Measurements from ENCODE around the gene PSMG2. TPM values are rescaled to one million over a fixed set of nuclear protein-coding genes. Genes with fewer than 3 reads are reported as not detected.
A peak's percentile ranks its signal among the peaks of the same experiment; 100 is the strongest.

The PSMG2 gene
- 36.0 and 36.1 TPM in 2 replicates for polyA plus RNA-seq (2012; rRNA removed)
- 42.2 and 49.4 TPM in 2 replicates for polyA plus RNA-seq (2012; cell fraction: cytosol; rRNA removed)
- 18.0 and 34.0 TPM in 2 replicates for polyA plus RNA-seq (2012; cell fraction: nucleus; rRNA removed)

- peaks cover 32% of the 10 kb centered on the region for H3F3A ChIP-seq (replicated peaks; ENCODE audit: insufficient read depth)
- H3K36me3 ChIP-seq (replicated peaks in 1 of 2; ENCODE audit: control insufficient read depth in 1 of 2, insufficient read depth in 2 of 2, low read length in 1 of 2), result peaks cover 30 to 33% of the 10 kb centered on the region in 2 experiments
- peak; percentile 96 for DNase-seq
- peaks cover 16% of the 10 kb centered on the region for H4K20me1 ChIP-seq (ENCODE audit: insufficient read depth)
- no peaks in the 10 kb centered on the region for H3K9me2 ChIP-seq
- H3K4me2 ChIP-seq, result peak within 1 kb of the TSS; percentile 78
- H3K4me3 ChIP-seq (ENCODE audit: low read depth in 2 of 2, low read length in 1 of 2), result peak within 1 kb of the TSS; percentile 91 to 100
- no peaks in the 10 kb centered on the region for H3K9me3 ChIP-seq
- 1% methylated on average over 41 of the region's 89 CpGs for WGBS (ENCODE audit: low lambda C conversion rate)
- no peaks in the 10 kb centered on the region for H3K27me3 ChIP-seq (ENCODE audit: insufficient read depth)
- H3K4me1 ChIP-seq (ENCODE audit: control insufficient read depth in 1 of 2, insufficient read depth in 2 of 2, low read depth in 1 of 2, low read length in 1 of 2), result peaks cover 13 to 15% of the 10 kb centered on the region in 2 experiments; a peak in 3 of 4 replicates
- peak within 1 kb of the TSS; percentile 94 for H2AFZ ChIP-seq (ENCODE audit: low read depth)
- peak within 1 kb of the TSS; percentile 99 for H3K9ac ChIP-seq
- H3K79me2 ChIP-seq (ENCODE audit: insufficient read depth), result peaks cover 77% of the 10 kb centered on the region
- H3K27ac ChIP-seq (ENCODE audit: low read depth in 2 of 2, low read length in 1 of 2), result peak within 1 kb of the TSS; percentile 92 to 96
- CTCF ChIA-PET, result interaction anchor here (0.8 to 2.0 kb wide), 8 partner anchors 9 to 311 kb away, joined by 3 to 5 read pairs (median 4); no protein-coding TSS in a partner anchor
- POLR2A ChIA-PET, result interaction anchor here (0.7 to 1.5 kb wide), 8 partner anchors 8 to 295 kb away, joined by 3 to 5 read pairs (median 3); partner anchors contain the start of gene PRELID3A
- TF ChIP-seq YY1 (IDR thresholded peaks at IDR 0.05; ENCODE audit: low read depth), result peak; percentile 24; the same call in 1 of the 2 replicates
- TF ChIP-seq FOSL2 (IDR thresholded peaks at IDR 0.05; ENCODE audit: borderline replicate concordance, low read depth), result no peak
- TF ChIP-seq NRF1 (IDR thresholded peaks at IDR 0.05; ENCODE audit: low read depth, low read length), result no peak
- no peak for TF ChIP-seq GATA2 (CRISPR knock-in tag; IDR thresholded peaks at IDR 0.05)
- TF ChIP-seq MAX (IDR thresholded peaks at IDR 0.05; ENCODE audit: low read depth), result 0 out of 2 replicates have a peak, but pooled peaks have one; percentile 10
- TF ChIP-seq RXRA (IDR thresholded peaks at IDR 0.05; ENCODE audit: borderline replicate concordance, low read depth), result no peak
- TF ChIP-seq ZBTB33 (IDR thresholded peaks at IDR 0.05; ENCODE audit: borderline replicate concordance, low read depth), result peak; percentile 96
- TF ChIP-seq MXI1 (IDR thresholded peaks at IDR 0.05; ENCODE audit: low read depth, low read length), result peak; percentile 89
- no peak for TF ChIP-seq EZH2phosphoT487 (IDR thresholded peaks at IDR 0.05; ENCODE audit: borderline replicate concordance, low read depth)
- no peak for TF ChIP-seq NFIC (IDR thresholded peaks at IDR 0.05; ENCODE audit: borderline replicate concordance)
- no peak for TF ChIP-seq RFX5 (IDR thresholded peaks at IDR 0.05; ENCODE audit: low read length)
- TF ChIP-seq MEF2A (IDR thresholded peaks at IDR 0.05; ENCODE audit: borderline replicate concordance, low read depth), result no peak
- TF ChIP-seq SIN3A (IDR thresholded peaks at IDR 0.05; ENCODE audit: borderline replicate concordance, low read depth, low read length), result peak; percentile 66; the same call in 1 of the 2 replicates
- TF ChIP-seq ELF1 (IDR thresholded peaks at IDR 0.05), result peak; percentile 91
- TF ChIP-seq GABPA (IDR thresholded peaks at IDR 0.05; ENCODE audit: low read depth), result peak; percentile 31; the same call in 1 of the 2 replicates
- no peak for TF ChIP-seq REST (IDR thresholded peaks at IDR 0.05; ENCODE audit: low read depth, low read length)
- TF ChIP-seq RCOR1 (IDR thresholded peaks at IDR 0.05; ENCODE audit: low read length), result no peak
- TF ChIP-seq USF1 (IDR thresholded peaks at IDR 0.05; ENCODE audit: borderline replicate concordance, low read depth), result no peak
- no peak for TF ChIP-seq USF2 (IDR thresholded peaks at IDR 0.05; ENCODE audit: borderline replicate concordance, low read depth, low read length)
- no peak for TF ChIP-seq FOXJ3 (CRISPR knock-in tag; IDR thresholded peaks at IDR 0.05)
- TF ChIP-seq TAF1 (IDR thresholded peaks at IDR 0.05; ENCODE audit: borderline replicate concordance, low read depth, low read length), result peak; percentile 88
- TF ChIP-seq JUND (IDR thresholded peaks at IDR 0.05), result no peak
- no peak; the same call in 1 of the 2 replicates for TF ChIP-seq TCF12 (IDR thresholded peaks at IDR 0.05)
These were observed at the start of gene PSMG2, which contains the start of gene CEP76 for GRCh38 chr18:12702221-12703095. TSS of gene PSMG2 (plus strand) at chr18:12703042. CDS start at chr18:12703108, 66 bp downstream. TSS of gene CEP76 (minus strand) at chr18:12702723. CDS start at chr18:12702548, 175 bp downstream.
